Neural progenitor cell (in vitro differentiated cells): ENCODE measurements around the gene NGFR.
"Not testable (repeated sequence)": the region's sequence is repeated elsewhere in the genome, so short reads cannot be mapped to it uniquely, and the experiment has no call there.

Experiments used
- CTCF ChIP-seq: fragments of 200-600 bp; sonication (generic); IDR thresholded peaks from 2 replicates; pipeline ENCODE4 v1.5.1; 2017; ENCODE audit warnings: antibody characterized with exemption, mild to moderate bottlenecking
- EZH2 ChIP-seq: fragments of 200-600 bp; sonication (generic); IDR thresholded peaks from 2 replicates; pipeline ENCODE4 v1.6.1; 2017; ENCODE audit warnings: antibody characterized with exemption, mild to moderate bottlenecking, moderate library complexity
- EZH2phosphoT487 ChIP-seq: fragments of 200-600 bp; sonication (generic); IDR thresholded peaks from 2 replicates; pipeline ENCODE4 v1.6.1; 2017; ENCODE audit warnings: antibody characterized with exemption

GRCh38 chr17:49502680-49503079, 7.6 kb downstream of the NGFR start:
- not testable (repeated sequence) for TF ChIP-seq CTCF, EZH2, EZH2phosphoT487
